OCI-LY3 (cell line): ENCODE data around the gene LCA5L.
"Not testable (repeated sequence)": the region's sequence is repeated elsewhere in the genome, so short reads cannot be mapped to it uniquely, and the experiment has no call there.

ENCODE experiments used
- H2AFZ ChIP-seq: fragments of 200-600, 300-600 bp; shearing (Covaris generic); 2 replicates; pipeline ENCODE4 v1.6.0; 2014; ENCODE audit warnings: antibody characterized with exemption, low read depth, low read length
- H3K27ac ChIP-seq: fragments of 200-600, 300-600 bp; sonication (generic); 2 replicates; pipeline ENCODE4 v1.5.1; 2014; ENCODE audit warnings: mild to moderate bottlenecking, low read length, moderate library complexity, mixed read lengths
- H3K27me3 ChIP-seq: fragments of 200-600, 300-600 bp; sonication (generic); 2 replicates; pipeline ENCODE4 v1.6.1; 2014; ENCODE audit warnings: low read depth, low read length, mixed read lengths
- H3K36me3 ChIP-seq: fragments of 200-600, 300-600 bp; sonication (generic); replicated peaks from 2 replicates; pipeline ENCODE3; 2014; ENCODE audit warnings: low read depth, low read length, mixed read lengths
- H3K4me1 ChIP-seq: fragments of 300-600, 200-600 bp; sonication (generic); 2 replicates; pipeline ENCODE4 v1.6.1; 2014; ENCODE audit warnings: low read length, mixed read lengths
- H3K4me2 ChIP-seq: fragments of 200-600, 300-600 bp; sonication (generic); 2 replicates; pipeline ENCODE4 v1.6.1; 2014; ENCODE audit warnings: low read length, mixed read lengths
- H3K4me3 ChIP-seq: fragments of 300-600, 200-600 bp; sonication (generic); 2 replicates; pipeline ENCODE4 v1.5.1; 2014; ENCODE audit warnings: antibody characterized with exemption, mild to moderate bottlenecking, low read length, moderate library complexity
- H3K79me2 ChIP-seq: fragments of 300-600, 200-600 bp; shearing (Covaris generic); 2 replicates; pipeline ENCODE4 v1.6.1; 2014; ENCODE audit warnings: mild to moderate bottlenecking, low read length, mixed read lengths
- H3K9ac ChIP-seq: fragments of 300-600, 200-600 bp; shearing (Covaris generic); 2 replicates; pipeline ENCODE4 v1.6.0; 2014; ENCODE audit warnings: mild to moderate bottlenecking, low read length, moderate library complexity
- H3K9me3 ChIP-seq: fragments of 200-600, 300-600 bp; shearing (Covaris generic); 2 replicates; pipeline ENCODE4 v1.6.1; 2014; ENCODE audit warnings: low read length, mixed read lengths; ENCODE audit not compliant: insufficient read depth
- H4K20me1 ChIP-seq: fragments of 200-600, 300-600 bp; sonication (generic); 2 replicates; pipeline ENCODE4 v1.6.1; 2016; ENCODE audit warnings: low read length, mixed read lengths; ENCODE audit not compliant: insufficient read depth
- CTCF ChIP-seq: fragments of 200-600, 300-600 bp; sonication (generic); IDR thresholded peaks from 2 replicates; pipeline ENCODE4 v1.5.1; 2014; ENCODE audit warnings: antibody characterized with exemption, low read length, low read depth
- EZH2phosphoT487 ChIP-seq: fragments of 200-600 bp; shearing (Covaris generic); IDR thresholded peaks from 2 replicates; pipeline ENCODE4 v1.6.1; 2018; ENCODE audit warnings: antibody characterized with exemption, mixed run types, low read depth

The LCA5L gene

GRCh38 chr21:39373634-39374033 lies 71.9 kb downstream of the LCA5L start:
- no peak overlapping the region for H3K9ac ChIP-seq
- no peaks in the 10 kb centered on the region for H3K79me2 ChIP-seq
- H3K4me2 ChIP-seq, result peak overlapping the region; percentile 46
- peaks cover 24% of the 10 kb centered on the region for H3K4me1 ChIP-seq
- H3K27me3 ChIP-seq, result no peaks in the 10 kb centered on the region
- TF ChIP-seq EZH2phosphoT487 (no peak), CTCF (peak; percentile 37)
- no peaks in the 10 kb centered on the region for H3K9me3 ChIP-seq
- no peak overlapping the region for H3K27ac ChIP-seq
- H3K36me3 ChIP-seq, result no peaks in the 10 kb centered on the region
- peak overlapping the region; percentile 28 for H2AFZ ChIP-seq
- peak overlapping the region; percentile 26 for H3K4me3 ChIP-seq
- H4K20me1 ChIP-seq, result no peaks in the 10 kb centered on the region

- not testable (repeated sequence) for H3K9me3 ChIP-seq, H2AFZ ChIP-seq, H3K27me3 ChIP-seq, H3K9ac ChIP-seq, H3K4me2 ChIP-seq, H3K79me2 ChIP-seq, H3K36me3 ChIP-seq, H4K20me1 ChIP-seq, H3K4me3 ChIP-seq, H3K27ac ChIP-seq
- H3K4me1 ChIP-seq, result peaks cover 17% of the 10 kb centered on the region
Observed at GRCh38 chr21:39369896-39370288, 75.7 kb downstream of the LCA5L start.

- TF ChIP-seq EZH2phosphoT487, result no peak
- TF ChIP-seq CTCF, result no peak
- Histone ChIP-seq H3K27me3 (no peaks in the 10 kb centered on the region), H3K9ac (no peak overlapping the region), H3K79me2 (no peaks in the 10 kb centered on the region), H3K36me3 (no peaks in the 10 kb centered on the region), H3K4me3 (no peak overlapping the region), H3K27ac (no peak overlapping the region), H2AFZ (no peak overlapping the region), H4K20me1 (no peaks in the 10 kb centered on the region), H3K4me1 (peaks cover 4% of the 10 kb centered on the region), H3K4me2 (no peak overlapping the region), H3K9me3 (no peaks in the 10 kb centered on the region)
Observed at GRCh38 chr21:39367783-39368182, 77.8 kb downstream of the LCA5L start.

- no peaks in the 10 kb centered on the region for H3K9me3 ChIP-seq
- no peaks in the 10 kb centered on the region for H3K79me2 ChIP-seq
- no peaks in the 10 kb centered on the region for H4K20me1 ChIP-seq
- TF ChIP-seq EZH2phosphoT487 (no peak), CTCF (no peak)
- no peak overlapping the region for H3K4me2 ChIP-seq
- no peak overlapping the region for H3K27ac ChIP-seq
- H3K27me3 ChIP-seq, result no peaks in the 10 kb centered on the region
- H3K9ac ChIP-seq, result no peak overlapping the region
- no peak overlapping the region for H3K4me3 ChIP-seq
- H3K36me3 ChIP-seq, result no peaks in the 10 kb centered on the region
- H3K4me1 ChIP-seq, result peaks cover 4% of the 10 kb centered on the region
- no peak overlapping the region for H2AFZ ChIP-seq
Observed at GRCh38 chr21:39366563-39366962, 79.0 kb downstream of the LCA5L start.

- no peaks in the 10 kb centered on the region for H3K9me3 ChIP-seq
- no peak overlapping the region for H3K4me3 ChIP-seq
- H3K27me3 ChIP-seq, result no peaks in the 10 kb centered on the region
- H2AFZ ChIP-seq, result no peak overlapping the region
- no peaks in the 10 kb centered on the region for H3K36me3 ChIP-seq
- no peaks in the 10 kb centered on the region for H3K79me2 ChIP-seq
- no peak for TF ChIP-seq EZH2phosphoT487
- TF ChIP-seq CTCF, result no peak
- H3K4me1 ChIP-seq, result no peaks in the 10 kb centered on the region
- no peak overlapping the region for H3K27ac ChIP-seq
- H3K9ac ChIP-seq, result no peak overlapping the region
- H4K20me1 ChIP-seq, result no peaks in the 10 kb centered on the region
- no peak overlapping the region for H3K4me2 ChIP-seq
Observed at GRCh38 chr21:39364949-39365348, 80.6 kb downstream of the LCA5L start.
